ENCODE results near the gene ZMYND10. TPM values are rescaled to one million over a fixed set of nuclear protein-coding genes. Genes with fewer than 3 reads are reported as not detected.
A peak's percentile ranks its signal among the peaks of the same experiment; 100 is the strongest.

ZMYND10 gene
- polyA plus RNA-seq (0.10 to 0.21 TPM (median 0.15 TPM) in 3 replicates), polyA minus RNA-seq (not detected in 3 replicates)
- polyA plus RNA-seq (2011; ENCODE audit: low read depth): not detected
- polyA plus RNA-seq (2011; cell fraction: cytosol; rRNA removed): 0.05 and 0.19 TPM in 2 replicates
- polyA plus RNA-seq (2011; cell fraction: nucleus; rRNA removed): 0.40 and 0.41 TPM in 2 replicates
- 0.16 and 0.48 TPM in 2 replicates for polyA plus RNA-seq (2012; ENCODE audit: low replicate concordance)
- not detected for polyA minus RNA-seq (2011; cell fraction: cytosol; rRNA and poly(A)+ RNA removed)
- not detected in 2 replicates for polyA minus RNA-seq (2011; cell fraction: nucleus; rRNA and poly(A)+ RNA removed)

DNA sequence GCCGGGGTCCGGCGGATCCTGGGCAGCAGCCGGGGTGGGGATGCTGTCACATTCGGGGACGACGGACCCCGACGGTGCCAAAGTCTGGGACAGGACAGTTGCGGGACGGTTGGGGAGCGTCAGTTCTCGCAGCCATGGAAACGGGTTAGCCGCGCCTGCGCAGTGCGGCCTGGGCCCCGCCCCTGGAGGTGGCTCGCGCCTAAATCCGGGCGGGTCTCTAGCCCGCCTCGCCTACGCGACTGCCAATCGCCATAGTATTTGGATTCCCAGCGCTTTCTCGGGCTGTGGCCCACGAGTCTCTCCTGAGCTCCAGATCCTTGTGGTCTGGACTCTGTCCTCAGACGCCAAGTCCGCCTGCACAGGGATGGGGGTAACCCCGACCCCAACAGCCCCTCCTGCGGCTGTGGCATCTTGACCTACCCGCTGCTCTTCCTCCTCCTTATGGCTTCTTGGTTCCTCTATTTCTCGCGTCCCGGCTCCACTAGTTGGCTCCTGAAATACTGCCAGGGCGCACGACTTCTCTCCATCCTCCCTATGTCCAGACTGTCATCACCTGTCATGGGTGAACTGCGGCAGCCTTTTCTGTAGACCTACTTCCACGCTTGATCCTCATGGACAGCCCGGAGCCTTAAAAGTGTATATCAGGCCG, at the start of gene ZMYND10:
Gene ZMYND10 (minus strand): TSS at position 147 of the 649 bp plus-strand sequence. CDS start 153 bp downstream, outside the sequence.
- H3K27ac ChIP-seq (ENCODE audit: control insufficient read depth, insufficient read depth, low read length): no peak within 1 kb of the TSS
- no peaks in the 10 kb centered on the region for H3K27me3 ChIP-seq (ENCODE audit: control insufficient read depth, extremely low read depth, insufficient read depth, low read length)
- DNase-seq (ENCODE audit: low read depth, low spot score) (no peak), FAIRE-seq (no peak)
- peak within 1 kb of the TSS; percentile 19 to 67 (median 58) for H3K4me3 ChIP-seq (ENCODE audit: control insufficient read depth in 2 of 3, extremely low read depth in 1 of 3, insufficient read depth in 2 of 3, low read depth in 1 of 3, low read length in 3 of 3)
- no peaks in the 10 kb centered on the region for H3K9me3 ChIP-seq (ENCODE audit: control insufficient read depth, low read depth, low read length)
- H3K79me2 ChIP-seq (ENCODE audit: control insufficient read depth, insufficient read depth, low read length): peaks cover 3% of the 10 kb centered on the region
- peaks cover 22% of the 10 kb centered on the region for H3K4me1 ChIP-seq (ENCODE audit: control insufficient read depth, extremely low read depth, insufficient read depth, low read length)
- H3K4me2 ChIP-seq (ENCODE audit: control insufficient read depth, extremely low read depth, insufficient read depth, low read depth, low read length): peak within 1 kb of the TSS; percentile 93
- H2AFZ ChIP-seq (ENCODE audit: control insufficient read depth, low read length): peak within 1 kb of the TSS; percentile 88
- peak within 1 kb of the TSS; percentile 54 for H3K9ac ChIP-seq (ENCODE audit: control insufficient read depth, extremely low read depth, insufficient read depth, low read length)
- dilution Hi-C loops (cut with MboI; ENCODE audit: extremely low pct_ligation_motif_present, low sequenced_read_pairs): no loop called here
- TF ChIP-seq CTCF (optimal IDR thresholded peaks at IDR 0.05 in 1 of 3, IDR thresholded peaks at IDR 0.05 in 1 of 3, conservative IDR thresholded peaks at IDR 0.05 in 1 of 3; ENCODE audit: extremely low read depth in 1 of 3, insufficient read depth in 2 of 3, low read length in 3 of 3) (no peak), EZH2 (IDR thresholded peaks at IDR 0.05; ENCODE audit: low read length) (no peak)
- no peaks in the 10 kb centered on the region for H4K20me1 ChIP-seq (ENCODE audit: control insufficient read depth, extremely low read depth, insufficient read depth, low read length)
- H3K9me1 ChIP-seq (ENCODE audit: control insufficient read depth, extremely low read depth, insufficient read depth, low read length): no peaks in the 10 kb centered on the region
- H3K36me3 ChIP-seq (ENCODE audit: control insufficient read depth in 2 of 2, extremely low read depth in 1 of 2, insufficient read depth in 2 of 2, low read length in 2 of 2): peaks cover 7 to 10% of the 10 kb centered on the region in 2 experiments

DNA sequence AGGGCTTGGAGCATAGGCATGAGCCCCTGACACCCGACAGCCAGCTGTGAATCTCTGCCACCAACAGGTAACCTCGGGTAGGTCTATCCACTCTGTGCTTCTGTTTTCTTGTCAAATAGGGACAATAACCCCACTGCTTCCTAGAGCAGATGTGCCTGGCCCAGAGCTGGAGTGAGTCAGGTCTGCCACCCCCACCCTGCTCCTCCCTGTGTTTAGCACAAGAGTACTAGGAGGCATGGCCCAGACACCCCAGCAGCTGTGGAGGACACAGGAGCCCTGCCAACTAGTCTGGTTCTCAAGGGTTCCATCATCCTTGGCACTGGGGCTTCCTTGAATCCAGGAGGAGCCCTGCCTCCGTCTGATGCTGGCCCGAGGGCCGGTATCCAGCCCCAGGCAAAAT, 47.5 kb upstream of the ZMYND10 start:
- TF ChIP-seq CTCF (optimal IDR thresholded peaks at IDR 0.05 in 1 of 3, IDR thresholded peaks at IDR 0.05 in 1 of 3, conservative IDR thresholded peaks at IDR 0.05 in 1 of 3; ENCODE audit: extremely low read depth in 1 of 3, insufficient read depth in 2 of 3, low read length in 3 of 3) (no peak), EZH2 (IDR thresholded peaks at IDR 0.05; ENCODE audit: low read length) (no peak)
- Histone ChIP-seq H3K4me2 (ENCODE audit: control insufficient read depth, extremely low read depth, insufficient read depth, low read depth, low read length) (no peak overlapping the region), H2AFZ (ENCODE audit: control insufficient read depth, low read length) (no peak overlapping the region), H3K4me3 (ENCODE audit: control insufficient read depth in 2 of 3, extremely low read depth in 1 of 3, insufficient read depth in 2 of 3, low read depth in 1 of 3, low read length in 3 of 3) (no peak overlapping the region), H3K27me3 (ENCODE audit: control insufficient read depth, extremely low read depth, insufficient read depth, low read length) (peaks cover 58% of the 10 kb centered on the region), H3K9me1 (ENCODE audit: control insufficient read depth, extremely low read depth, insufficient read depth, low read length) (no peaks in the 10 kb centered on the region), H3K9me3 (ENCODE audit: control insufficient read depth, low read depth, low read length) (no peaks in the 10 kb centered on the region), H4K20me1 (ENCODE audit: control insufficient read depth, extremely low read depth, insufficient read depth, low read length) (peaks cover 21% of the 10 kb centered on the region), H3K9ac (ENCODE audit: control insufficient read depth, extremely low read depth, insufficient read depth, low read length) (no peak overlapping the region), H3K27ac (ENCODE audit: control insufficient read depth, insufficient read depth, low read length) (no peak overlapping the region), H3K4me1 (ENCODE audit: control insufficient read depth, extremely low read depth, insufficient read depth, low read length) (peaks cover 11% of the 10 kb centered on the region), H3K36me3 (ENCODE audit: control insufficient read depth in 2 of 2, extremely low read depth in 1 of 2, insufficient read depth in 2 of 2, low read length in 2 of 2) (no peaks in the 10 kb centered on the region), H3K79me2 (ENCODE audit: control insufficient read depth, insufficient read depth, low read length) (no peaks in the 10 kb centered on the region)
- dilution Hi-C loops (cut with MboI; ENCODE audit: extremely low pct_ligation_motif_present, low sequenced_read_pairs): no loop called here
- FAIRE-seq: no peak
- no peak for DNase-seq (ENCODE audit: low read depth, low spot score)
